ENCODE data around the gene NTN3. TPM values are rescaled to one million over a fixed set of nuclear protein-coding genes. Genes with fewer than 3 reads are reported as not detected.
A peak's percentile ranks its signal among the peaks of the same experiment; 100 is the strongest.
"Not testable (repeated sequence)": the region's sequence is repeated elsewhere in the genome, so short reads cannot be mapped to it uniquely, and the experiment has no call there.

Gene NTN3
- total and polyA plus RNA-seq, 4 donors: 0.42 TPM; not detected in 3

- peak in 1 of 2 donors; percentile 82 for DNase-seq
- peak overlapping the region; percentile 16 to 54 for H3K4me3 ChIP-seq (ENCODE audit: low read length in 2 of 2)
- no peaks in the 10 kb centered on the region for H3K27me3 ChIP-seq (ENCODE audit: control insufficient read depth in 1 of 2, insufficient read depth in 2 of 2, low read length in 1 of 2)
- no peak overlapping the region for H3K27ac ChIP-seq (ENCODE audit: low read depth in 1 of 2, low read length in 2 of 2)
- intact Hi-C loops (cut with DNase I): loop anchor here in 1 of 2 donors (2.0 to 5.0 kb wide), 2 partner anchors 74 to 87 kb away; partner anchors contain the start of gene ABCA3
- peak; percentile 45 for ATAC-seq (ENCODE audit: low FRiP score)
- no peaks in the 10 kb centered on the region for H3K4me1 ChIP-seq (ENCODE audit: control insufficient read depth in 1 of 2, insufficient read depth in 2 of 2, low read length in 2 of 2)
- H3K36me3 ChIP-seq (ENCODE audit: control insufficient read depth in 1 of 2, insufficient read depth in 2 of 2, low read length in 1 of 2): no peaks in the 10 kb centered on the region
- WGBS, 2 donors: 34 to 36% methylated on average over 22 to 28 of the region's 28 CpGs
- no peaks in the 10 kb centered on the region for H3K9me3 ChIP-seq (ENCODE audit: control insufficient read depth, low read length)
Observed at GRCh38 chr16:2428051-2428783, 42.9 kb upstream of the NTN3 start.

GRCh38 chr16:2428784-2429033, 42.4 kb upstream of the NTN3 start:
- Histone ChIP-seq H3K4me1 (ENCODE audit: control insufficient read depth in 1 of 2, insufficient read depth in 2 of 2, low read length in 2 of 2) (no peaks in the 10 kb centered on the region), H3K4me3 (ENCODE audit: low read length in 2 of 2) (peak overlapping the region; percentile 16 to 54), H3K9me3 (ENCODE audit: control insufficient read depth, low read length) (no peaks in the 10 kb centered on the region), H3K27me3 (ENCODE audit: control insufficient read depth in 1 of 2, insufficient read depth in 2 of 2, low read length in 1 of 2) (no peaks in the 10 kb centered on the region), H3K36me3 (ENCODE audit: control insufficient read depth in 1 of 2, insufficient read depth in 2 of 2, low read length in 1 of 2) (no peaks in the 10 kb centered on the region), H3K27ac (ENCODE audit: low read depth in 1 of 2, low read length in 2 of 2) (no peak overlapping the region)
- intact Hi-C loops (cut with DNase I): loop anchor here in 1 of 2 donors (2.0 to 5.0 kb wide), 2 partner anchors 74 to 88 kb away; partner anchors contain the start of gene ABCA3
- peak; percentile 71 for ATAC-seq (ENCODE audit: low FRiP score)
- DNase-seq: no peak
- WGBS, 2 donors: 0% methylated on average over 9 to 24 of the region's 24 CpGs

- no peaks in the 10 kb centered on the region for H3K4me1 ChIP-seq (ENCODE audit: control insufficient read depth in 1 of 2, insufficient read depth in 2 of 2, low read length in 2 of 2)
- WGBS, 2 donors: 0% methylated on average over 59 to 103 of the region's 103 CpGs
- H3K36me3 ChIP-seq (ENCODE audit: control insufficient read depth in 1 of 2, insufficient read depth in 2 of 2, low read length in 1 of 2): no peaks in the 10 kb centered on the region
- H3K27me3 ChIP-seq (ENCODE audit: control insufficient read depth in 1 of 2, insufficient read depth in 2 of 2, low read length in 1 of 2): no peaks in the 10 kb centered on the region
- intact Hi-C loops (cut with DNase I): loop anchor here in 1 of 2 donors (2.0 to 5.0 kb wide), 2 partner anchors 73 to 88 kb away; partner anchors contain the start of gene ABCA3
- peak; percentile 98 to 99 for DNase-seq
- H3K9me3 ChIP-seq (ENCODE audit: control insufficient read depth, low read length): no peaks in the 10 kb centered on the region
- H3K4me3 ChIP-seq (ENCODE audit: low read length in 2 of 2): peak within 1 kb of the TSS; percentile 54 to 61
- ATAC-seq (ENCODE audit: low FRiP score): peak; percentile 97
- no peak within 1 kb of the TSS for H3K27ac ChIP-seq (ENCODE audit: low read depth in 1 of 2, low read length in 2 of 2)
Observed at GRCh38 chr16:2429034-2429770, 41.9 kb upstream of the NTN3 start, which contains the start of gene CCNF. TSS of gene CCNF (plus strand) at chr16:2429447. CDS start at chr16:2429482, 35 bp downstream.

- 4 to 6% methylated on average over 46 of the region's 46 CpGs for WGBS, 2 donors
- peak overlapping the region; percentile 49 to 61 for H3K4me3 ChIP-seq (ENCODE audit: low read length in 2 of 2)
- H3K27me3 ChIP-seq (ENCODE audit: control insufficient read depth in 1 of 2, insufficient read depth in 2 of 2, low read length in 1 of 2): no peaks in the 10 kb centered on the region
- DNase-seq: no peak
- no peak for ATAC-seq (ENCODE audit: low FRiP score)
- H3K36me3 ChIP-seq (ENCODE audit: control insufficient read depth in 1 of 2, insufficient read depth in 2 of 2, low read length in 1 of 2): no peaks in the 10 kb centered on the region
- intact Hi-C loops (cut with DNase I): loop anchor here (2.0 to 5.0 kb wide), 3 partner anchors 72 to 89 kb away; partner anchors contain the start of gene ABCA3 (in 2 of the 2)
- H3K4me1 ChIP-seq (ENCODE audit: control insufficient read depth in 1 of 2, insufficient read depth in 2 of 2, low read length in 2 of 2): no peaks in the 10 kb centered on the region
- no peaks in the 10 kb centered on the region for H3K9me3 ChIP-seq (ENCODE audit: control insufficient read depth, low read length)
- no peak overlapping the region for H3K27ac ChIP-seq (ENCODE audit: low read depth in 1 of 2, low read length in 2 of 2)
Observed at GRCh38 chr16:2429771-2430663, 41.1 kb upstream of the NTN3 start.

GRCh38 chr16:2432286-2432685, 38.8 kb upstream of the NTN3 start:
- no peak overlapping the region for H3K4me3 ChIP-seq (ENCODE audit: low read length in 2 of 2)
- 95 to 97% methylated on average over 6 of the region's 6 CpGs for WGBS, 2 donors
- H3K36me3 ChIP-seq (ENCODE audit: control insufficient read depth in 1 of 2, insufficient read depth in 2 of 2, low read length in 1 of 2): no peaks in the 10 kb centered on the region
- intact Hi-C loops (cut with DNase I): loop anchor here in 1 of 2 donors (5.0 kb wide), 1 partner anchor 90 kb away; the partner anchor contains the start of gene ABCA3
- DNase-seq (no peak), ATAC-seq (ENCODE audit: low FRiP score) (no peak)
- H3K27ac ChIP-seq (ENCODE audit: low read depth in 1 of 2, low read length in 2 of 2): no peak overlapping the region
- H3K27me3 ChIP-seq (ENCODE audit: control insufficient read depth in 1 of 2, insufficient read depth in 2 of 2, low read length in 1 of 2): no peaks in the 10 kb centered on the region
- no peaks in the 10 kb centered on the region for H3K4me1 ChIP-seq (ENCODE audit: control insufficient read depth in 1 of 2, insufficient read depth in 2 of 2, low read length in 2 of 2)
- no peaks in the 10 kb centered on the region for H3K9me3 ChIP-seq (ENCODE audit: control insufficient read depth, low read length)

GRCh38 chr16:2432801-2433505, 38.1 kb upstream of the NTN3 start:
- no peaks in the 10 kb centered on the region for H3K27me3 ChIP-seq (ENCODE audit: control insufficient read depth in 1 of 2, insufficient read depth in 2 of 2, low read length in 1 of 2)
- intact Hi-C loops (cut with DNase I): loop anchor here in 1 of 2 donors (5.0 kb wide), 1 partner anchor 91 kb away; the partner anchor contains the start of gene ABCA3
- H3K36me3 ChIP-seq (ENCODE audit: control insufficient read depth in 1 of 2, insufficient read depth in 2 of 2, low read length in 1 of 2): no peaks in the 10 kb centered on the region
- H3K27ac ChIP-seq (ENCODE audit: low read depth in 1 of 2, low read length in 2 of 2): no peak overlapping the region
- DNase-seq (no peak), ATAC-seq (ENCODE audit: low FRiP score) (no peak)
- H3K4me1 ChIP-seq (ENCODE audit: control insufficient read depth in 1 of 2, insufficient read depth in 2 of 2, low read length in 2 of 2): no peaks in the 10 kb centered on the region
- 95 to 96% methylated on average over 15 of the region's 15 CpGs for WGBS, 2 donors
- H3K9me3 ChIP-seq (ENCODE audit: control insufficient read depth, low read length): no peaks in the 10 kb centered on the region
- H3K4me3 ChIP-seq (ENCODE audit: low read length in 2 of 2): no peak overlapping the region

- H3K9me3 ChIP-seq (ENCODE audit: control insufficient read depth, low read length); H3K4me3 ChIP-seq (ENCODE audit: low read length in 2 of 2); H3K27ac ChIP-seq (ENCODE audit: low read depth in 1 of 2, low read length in 2 of 2); H3K36me3 ChIP-seq (ENCODE audit: control insufficient read depth in 1 of 2, insufficient read depth in 2 of 2, low read length in 1 of 2); ATAC-seq (ENCODE audit: low FRiP score); H3K27me3 ChIP-seq (ENCODE audit: control insufficient read depth in 1 of 2, insufficient read depth in 2 of 2, low read length in 1 of 2); intact Hi-C loops (cut with DNase I); H3K4me1 ChIP-seq (ENCODE audit: control insufficient read depth in 1 of 2, insufficient read depth in 2 of 2, low read length in 2 of 2): not testable (repeated sequence)
- DNase-seq: peak in 1 of 2 donors; percentile 24
- WGBS, 2 donors: 93 to 95% methylated on average over 3 to 4 of the region's 4 CpGs
Observed at GRCh38 chr16:2435236-2435635, 35.9 kb upstream of the NTN3 start.

- ATAC-seq (ENCODE audit: low FRiP score) (no peak), DNase-seq (peak in 1 of 2 donors; percentile 48)
- Histone ChIP-seq H3K4me1 (ENCODE audit: control insufficient read depth in 1 of 2, insufficient read depth in 2 of 2, low read length in 2 of 2) (no peaks in the 10 kb centered on the region), H3K36me3 (ENCODE audit: control insufficient read depth in 1 of 2, insufficient read depth in 2 of 2, low read length in 1 of 2) (no peaks in the 10 kb centered on the region), H3K4me3 (ENCODE audit: low read length in 2 of 2) (no peak overlapping the region), H3K27ac (ENCODE audit: low read depth in 1 of 2, low read length in 2 of 2) (no peak overlapping the region), H3K9me3 (ENCODE audit: control insufficient read depth, low read length) (no peaks in the 10 kb centered on the region), H3K27me3 (ENCODE audit: control insufficient read depth in 1 of 2, insufficient read depth in 2 of 2, low read length in 1 of 2) (no peaks in the 10 kb centered on the region)
- WGBS, 2 donors: 91 to 95% methylated on average over 9 of the region's 9 CpGs
- intact Hi-C loops (cut with DNase I): no loop called here
Observed at GRCh38 chr16:2436110-2436509, 35.0 kb upstream of the NTN3 start.
